ENCODE measurements around the gene CCM2L.

- TF ChIP-seq YY1 (IDR thresholded peaks at IDR 0.05; ENCODE audit: insufficient read depth, insufficient read length) (no peak), ZNF274 (IDR thresholded peaks at IDR 0.05; ENCODE audit: low read depth, low read length) (no peak)
Measured at GRCh38 chr20:32007787-32008616, 2.2 kb upstream of the CCM2L start.

Data from NT2/D1 (cell line).